Endothelial cell of umbilical vein (primary cell): ENCODE results near the gene RPA4. TPM values are rescaled to one million over a fixed set of nuclear protein-coding genes. Genes with fewer than 3 reads are reported as not detected.

Experiments
- BruUV-seq: library from RNA; stranded (reverse); fragments of 400-500 nt; replicated peaks from 2 replicates; lab custom pipeline; 2021; lab: Mats Ljungman, UMichigan
- CTCF ChIA-PET: fragments of 300-600, 350-600 bp; sonication (Branson Sonifier 250); formaldehyde crosslinking; loops from one replicate; lab custom pipeline; 2021; ENCODE audit warnings: antibody characterized with exemption, inconsistent platforms; lab: Charles Lee
- POLR2A ChIA-PET: fragments of 300-600, 350-600 bp; sonication (Branson Sonifier 250); formaldehyde crosslinking; loops from one replicate; lab custom pipeline; 2021; ENCODE audit warnings: antibody characterized with exemption, inconsistent platforms; lab: Charles Lee
- DNase-seq: peaks from one replicate; pipeline ENCODE4 v3.0.0-alpha.2; 2011; ENCODE audit warnings: low read depth, low spot score
- FAIRE-seq: peaks from 2 replicates; lab custom pipeline; 2011; peaks lifted over from hg19 to GRCh38; lab: Jason Lieb, UNC
- H2AFZ ChIP-seq: 2 replicates; pipeline ENCODE4 v1.6.0; 2012; ENCODE audit warnings: low read depth, low read length, control low read depth, inconsistent platforms
- H3K27ac ChIP-seq: 2 replicates; pipeline ENCODE4 v1.5.1; 2011; ENCODE audit warnings: low read depth, mild to moderate bottlenecking, control low read depth, low read length, moderate library complexity; ENCODE audit not compliant: insufficient read depth
- H3K27me3 ChIP-seq, 2 experiments: 2 replicates each; pipeline versions ENCODE4 v1.6.0 to v1.6.1; 2011; ENCODE audit warnings: low read length in 2 of 2, mixed read lengths in 1 of 2; ENCODE audit not compliant: control insufficient read depth in 2 of 2, insufficient read depth in 2 of 2
- H3K36me3 ChIP-seq, 2 experiments: 2 replicates in 1 of 2; 3 replicates in 1 of 2; pipeline ENCODE4 v1.5.1; 2011; ENCODE audit warnings: low read length in 2 of 2, mild to moderate bottlenecking in 1 of 2, moderate library complexity in 1 of 2; ENCODE audit not compliant: control insufficient read depth in 2 of 2, insufficient read depth in 2 of 2; ENCODE audit errors: extremely low read depth in 1 of 2
- H3K4me1 ChIP-seq: 3 replicates; pipeline ENCODE4 v1.5.1; 2011; ENCODE audit warnings: mild to moderate bottlenecking, low read length; ENCODE audit not compliant: control insufficient read depth, insufficient read depth; ENCODE audit errors: extremely low read depth
- H3K4me2 ChIP-seq: 2 replicates; pipeline ENCODE4 v1.6.1; 2011; ENCODE audit warnings: low read length, control low read depth, mixed read lengths; ENCODE audit not compliant: insufficient read depth
- H3K4me3 ChIP-seq, 3 experiments: fragments of 200-600 bp in 1 of 3; sonication (generic), shearing (Covaris generic) in 1 of 3; replicated peaks in 1 of 3; 2 replicates each; pipeline ENCODE4 v1.5.1; 2011 to 2016; ENCODE audit warnings: control low read depth in 3 of 3, low read length in 3 of 3, mild to moderate bottlenecking in 2 of 3, inconsistent platforms in 1 of 3, low read depth in 1 of 3, moderate library complexity in 1 of 3; ENCODE audit not compliant: insufficient read depth in 1 of 3
- H3K79me2 ChIP-seq: 2 replicates; pipeline ENCODE4 v1.6.0; 2012; ENCODE audit warnings: low read length, inconsistent platforms; ENCODE audit not compliant: control insufficient read depth, insufficient read depth
- H3K9ac ChIP-seq: replicated peaks from 2 replicates; pipeline ENCODE3; 2011; ENCODE audit warnings: low read length, control low read depth; ENCODE audit not compliant: insufficient read depth; ENCODE audit errors: extremely low read depth
- H3K9me1 ChIP-seq: replicated peaks from 3 replicates; pipeline ENCODE4 v1.6.0; 2011; ENCODE audit warnings: mild to moderate bottlenecking, low read length; ENCODE audit not compliant: control insufficient read depth, insufficient read depth; ENCODE audit errors: extremely low read depth
- H3K9me3 ChIP-seq: replicated peaks from 2 replicates; pipeline ENCODE4 v1.5.1; 2012; ENCODE audit warnings: low read length, inconsistent platforms; ENCODE audit not compliant: control insufficient read depth, insufficient read depth
- H4K20me1 ChIP-seq: replicated peaks from 2 replicates; pipeline ENCODE3; 2011; ENCODE audit warnings: mild to moderate bottlenecking, low read length; ENCODE audit not compliant: control insufficient read depth, insufficient read depth; ENCODE audit errors: extremely low read depth
- EZH2 ChIP-seq: IDR thresholded peaks from 2 replicates; pipeline ENCODE4 v1.6.1; 2012; ENCODE audit warnings: borderline replicate concordance, low read depth, mild to moderate bottlenecking, moderate library complexity, low read length, inconsistent platforms; ENCODE audit not compliant: severe bottlenecking
- FOS ChIP-seq: IDR thresholded peaks from 2 replicates; pipeline ENCODE4 v1.6.1; 2011; ENCODE audit warnings: mild to moderate bottlenecking, low read length, moderate library complexity, borderline replicate concordance; ENCODE audit not compliant: insufficient read depth
- GATA2 ChIP-seq: IDR thresholded peaks from 2 replicates; pipeline ENCODE4 v1.7.0; 2011; ENCODE audit warnings: low read depth, mild to moderate bottlenecking, moderate library complexity, mixed read lengths, low read length; ENCODE audit not compliant: insufficient read length, insufficient read depth
- JUN ChIP-seq: IDR thresholded peaks from 2 replicates; pipeline ENCODE4 v1.6.1; 2011; ENCODE audit warnings: borderline replicate concordance, low read depth; ENCODE audit not compliant: insufficient read length, insufficient read depth
- MYC ChIP-seq: IDR thresholded peaks from one replicate; pipeline ENCODE4 v1.6.1; 2011; ENCODE audit warnings: mild to moderate bottlenecking, low read depth, low read length
- POLR2A ChIP-seq: IDR thresholded peaks from 2 replicates; pipeline ENCODE4 v1.6.1; 2012; ENCODE audit warnings: low read depth, mild to moderate bottlenecking, control low read depth, low read length
- POLR2AphosphoS5 ChIP-seq: IDR thresholded peaks from 2 replicates; pipeline ENCODE4 v1.6.1; 2012; ENCODE audit warnings: low read depth, mild to moderate bottlenecking, control low read depth, low read length, moderate library complexity; ENCODE audit not compliant: insufficient read depth
- dilution Hi-C: fragments of 300-500 bp; cut with MboI; formaldehyde crosslinking; loops from one replicate; pipeline ENCODE4 v1.15.0; 2019; ENCODE audit warnings: low sequenced_read_pairs; ENCODE audit not compliant: extremely low pct_ligation_motif_present
- intact Hi-C: fragments of 100-400 bp; cut with micrococcal nuclease; formaldehyde crosslinking; loops from one replicate; pipeline ENCODE4 v1.10.0; 2022
- polyA plus RNA-seq, 4 experiments: library from polyadenylated mRNA; depleted of rRNA in 3 of 4; stranded (reverse) in 3 of 4; unstranded in 1 of 4; fragments of >200 nt; gene quantifications; 2 replicates each; pipeline versions ENCODE4 v1.2.1 to v1.2.3, GENCODE V29; 2011 to 2012; ENCODE audit warnings: missing spikeins in 1 of 4
- total RNA-seq: library from RNA; stranded (reverse); gene quantifications from 2 replicates; pipeline ENCODE4 v1.2.3, GENCODE V29; 2021
- TF ChIP-seq, protein P1 (sequence below), 2 donors: IDR thresholded peaks; 1 replicate in 1 of 2; 2 replicates in 1 of 2; pipeline ENCODE4 v1.5.1; 2011; ENCODE audit warnings: low read length in 2 of 2, mild to moderate bottlenecking in 2 of 2, moderate library complexity in 2 of 2, control low read depth in 1 of 2, inconsistent platforms in 1 of 2, low read depth in 1 of 2; ENCODE audit not compliant: insufficient read depth in 1 of 2; ENCODE audit errors: extremely low read depth in 1 of 2
- TF ChIP-seq, protein P2 (sequence below): IDR thresholded peaks from 2 replicates; pipeline ENCODE4 v1.6.1; 2011; ENCODE audit not compliant: insufficient read depth, insufficient read length

Gene RPA4
- total and polyA plus RNA-seq, 2 donors (not counting 3 experiments of a cell fraction or from before 2014, with no cell fraction given): 0.32 to 2.1 TPM

DNA sequence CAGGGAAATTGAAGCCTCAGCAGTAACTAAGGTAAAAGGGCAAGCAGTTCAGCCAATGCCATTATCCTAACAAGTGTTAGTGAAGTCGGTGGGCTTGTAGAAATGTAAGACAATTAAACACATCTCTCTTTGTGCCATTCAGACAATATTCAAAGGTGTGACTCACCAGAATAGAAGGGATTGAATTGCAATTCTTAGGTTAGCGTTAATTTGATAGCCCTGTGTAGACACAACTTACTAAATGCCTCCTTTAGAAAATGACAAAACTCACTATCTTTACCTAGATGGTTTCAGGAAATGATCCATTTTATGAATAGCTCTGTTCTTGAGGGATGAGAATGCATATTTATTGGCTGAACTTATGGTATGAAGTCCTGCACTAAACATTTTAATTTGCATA lies 35.2 kb downstream of the RPA4 start:
- BruUV-seq: no TSS peak
- Histone ChIP-seq H3K9ac (no peak overlapping the region), H3K4me3 (no peak overlapping the region), H3K36me3 (no peaks in the 10 kb centered on the region), H3K9me3 (no peaks in the 10 kb centered on the region), H3K27me3 (no peaks in the 10 kb centered on the region), H3K79me2 (peaks cover 2% of the 10 kb centered on the region), H4K20me1 (no peaks in the 10 kb centered on the region), H3K4me1 (peaks cover 8% of the 10 kb centered on the region), H3K9me1 (no peaks in the 10 kb centered on the region), H3K27ac (no peak overlapping the region), H2AFZ (no peak overlapping the region), H3K4me2 (no peak overlapping the region)
- TF ChIP-seq POLR2AphosphoS5 (no peak), JUN (no peak), FOS (no peak), MYC (no peak), POLR2A (no peak), EZH2 (no peak), GATA2 (no peak)
- TF ChIP-seq, protein P1, sequence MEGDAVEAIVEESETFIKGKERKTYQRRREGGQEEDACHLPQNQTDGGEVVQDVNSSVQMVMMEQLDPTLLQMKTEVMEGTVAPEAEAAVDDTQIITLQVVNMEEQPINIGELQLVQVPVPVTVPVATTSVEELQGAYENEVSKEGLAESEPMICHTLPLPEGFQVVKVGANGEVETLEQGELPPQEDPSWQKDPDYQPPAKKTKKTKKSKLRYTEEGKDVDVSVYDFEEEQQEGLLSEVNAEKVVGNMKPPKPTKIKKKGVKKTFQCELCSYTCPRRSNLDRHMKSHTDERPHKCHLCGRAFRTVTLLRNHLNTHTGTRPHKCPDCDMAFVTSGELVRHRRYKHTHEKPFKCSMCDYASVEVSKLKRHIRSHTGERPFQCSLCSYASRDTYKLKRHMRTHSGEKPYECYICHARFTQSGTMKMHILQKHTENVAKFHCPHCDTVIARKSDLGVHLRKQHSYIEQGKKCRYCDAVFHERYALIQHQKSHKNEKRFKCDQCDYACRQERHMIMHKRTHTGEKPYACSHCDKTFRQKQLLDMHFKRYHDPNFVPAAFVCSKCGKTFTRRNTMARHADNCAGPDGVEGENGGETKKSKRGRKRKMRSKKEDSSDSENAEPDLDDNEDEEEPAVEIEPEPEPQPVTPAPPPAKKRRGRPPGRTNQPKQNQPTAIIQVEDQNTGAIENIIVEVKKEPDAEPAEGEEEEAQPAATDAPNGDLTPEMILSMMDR (IDR thresholded peaks at IDR 0.05; ENCODE audit: extremely low read depth in 1 of 2, insufficient read depth in 1 of 2, low read depth in 1 of 2, low read length in 2 of 2): no peak
- TF ChIP-seq, protein P2, sequence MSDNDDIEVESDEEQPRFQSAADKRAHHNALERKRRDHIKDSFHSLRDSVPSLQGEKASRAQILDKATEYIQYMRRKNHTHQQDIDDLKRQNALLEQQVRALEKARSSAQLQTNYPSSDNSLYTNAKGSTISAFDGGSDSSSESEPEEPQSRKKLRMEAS: no peak
- POLR2A ChIA-PET: no interaction called here
- intact Hi-C loops (no loop called here), dilution Hi-C loops (no loop called here)
- FAIRE-seq: no peak
- no peak for DNase-seq
- CTCF ChIA-PET: no interaction called here
